ENCODE measurements around the gene SCNN1G. TPM values are rescaled to one million over a fixed set of nuclear protein-coding genes. Genes with fewer than 3 reads are reported as not detected.

Gene SCNN1G
- total and polyA plus RNA-seq, 2 of the 4 experiments (the other 2 are of a cell fraction), result not detected

- Histone ChIP-seq H3K56ac (ENCODE audit: extremely low read depth, insufficient read depth, low read length) (no peak overlapping the region), H2BK15ac (ENCODE audit: low read depth, low read length) (no peak overlapping the region), H2AK9ac (replicated peaks; ENCODE audit: low read depth, low read length, poor library complexity) (no peak overlapping the region), H3K14ac (replicated peaks; ENCODE audit: low read depth, low read length) (no peak overlapping the region), H3K27me3 (ENCODE audit: control insufficient read depth, insufficient read depth, low read length) (peaks cover 40% of the 10 kb centered on the region), H3K9me3 (ENCODE audit: control insufficient read depth, insufficient read depth, low read length) (no peaks in the 10 kb centered on the region), H3K4me3 (ENCODE audit: insufficient read depth, low read depth, low read length) (no peak overlapping the region), H3K4me1 (ENCODE audit: control insufficient read depth, insufficient read depth, low read length) (no peaks in the 10 kb centered on the region), H2AFZ (replicated peaks; ENCODE audit: low read length, poor library complexity) (no peak overlapping the region), H4K20me1 (ENCODE audit: insufficient read depth, low read length) (no peaks in the 10 kb centered on the region), H4K91ac (ENCODE audit: insufficient read depth, low read depth, low read length) (no peak overlapping the region), H4K5ac (ENCODE audit: low read depth, low read length) (no peak overlapping the region), H3K4me2 (ENCODE audit: low read depth, low read length) (no peak overlapping the region), H3K9ac (ENCODE audit: low read depth, low read length) (no peak overlapping the region), H3K9me1 (ENCODE audit: insufficient read depth, low read length) (no peaks in the 10 kb centered on the region), H2BK120ac (ENCODE audit: low read depth, low read length) (no peak overlapping the region), H3K23ac (ENCODE audit: low read depth, low read length) (no peak overlapping the region), H3K27ac (ENCODE audit: insufficient read depth, low read length) (no peak overlapping the region), H3K4ac (ENCODE audit: low read depth, low read length) (no peak overlapping the region), H2BK20ac (ENCODE audit: low read depth, low read length) (no peak overlapping the region), H3K36me3 (ENCODE audit: control insufficient read depth, insufficient read depth, low read length) (no peaks in the 10 kb centered on the region), H3K18ac (ENCODE audit: low read depth, low read length) (no peak overlapping the region), H3K79me1 (ENCODE audit: low read depth in 1 of 2, low read length in 2 of 2) (no peaks in the 10 kb centered on the region), H2AK5ac (ENCODE audit: low read depth, low read length) (no peak overlapping the region), H2BK5ac (ENCODE audit: low read depth, low read length, poor library complexity, severe bottlenecking) (no peak overlapping the region), H4K8ac (ENCODE audit: low read depth in 2 of 2, low read length in 2 of 2) (no peak overlapping the region)
- ChIA-PET POLR2A (ENCODE audit: unreplicated experiment) (no interaction called here), CTCF (no interaction called here)
- no TSS peak for BruUV-seq (replicated peaks)
- no peak for ATAC-seq (ENCODE audit: low read depth)
- dilution Hi-C loops (cut with HindIII; ENCODE audit: low sequenced_read_pairs, unreplicated experiment), result no loop called here
- 0% methylated on average over 1 of the region's 11 CpGs; no CpG with 5 or more reads in 1 of the 2 experiments for whole genome bisulfite sequencing, 2 experiments (ENCODE audit: extremely low coverage in 2 of 2, insufficient read length in 1 of 2)
- intact Hi-C loops (cut with micrococcal nuclease), result no loop called here
- no peak for TF ChIP-seq POLR2A (IDR thresholded peaks at IDR 0.05; ENCODE audit: low read depth, low read length)
- TF ChIP-seq RAD21 (IDR thresholded peaks at IDR 0.05; ENCODE audit: low read length), result no peak
- TF ChIP-seq NFE2L2 (IDR thresholded peaks at IDR 0.05; ENCODE audit: low read depth, low read length), result no peak
- no peak for TF ChIP-seq BHLHE40 (IDR thresholded peaks at IDR 0.05; ENCODE audit: low read depth, low read length)
- no peak for TF ChIP-seq USF2 (IDR thresholded peaks at IDR 0.05; ENCODE audit: low read depth, low read length)
- TF ChIP-seq CHD1 (IDR thresholded peaks at IDR 0.05; ENCODE audit: low read depth, low read length), result no peak
- no peak for TF ChIP-seq SMC3 (IDR thresholded peaks at IDR 0.05; ENCODE audit: low read depth, low read length)
- no peak for DNase-seq
- in situ Hi-C loops (cut with MboI; ENCODE audit: low sequenced_read_pairs), result loop anchor here (10.0 kb wide), 1 partner anchor 249 kb away; no protein-coding TSS in a partner anchor
Measured at GRCh38 chr16:23185656-23186055, 3.1 kb downstream of the SCNN1G start.

Data from IMR-90 (cell line).